GM19395 (cell line): ENCODE results near the gene TTYH1.
"Not testable (repeated sequence)": the region's sequence is repeated elsewhere in the genome, so short reads cannot be mapped to it uniquely, and the experiment has no call there.

Source experiments
- ATAC-seq: cut with Tn5 transposase; IDR thresholded peaks from one replicate; pipeline ENCODE4 v1.9.1; 2021; ENCODE audit warnings: mild to moderate bottlenecking, moderate library complexity; ENCODE audit not compliant: unreplicated experiment

Gene TTYH1

DNA sequence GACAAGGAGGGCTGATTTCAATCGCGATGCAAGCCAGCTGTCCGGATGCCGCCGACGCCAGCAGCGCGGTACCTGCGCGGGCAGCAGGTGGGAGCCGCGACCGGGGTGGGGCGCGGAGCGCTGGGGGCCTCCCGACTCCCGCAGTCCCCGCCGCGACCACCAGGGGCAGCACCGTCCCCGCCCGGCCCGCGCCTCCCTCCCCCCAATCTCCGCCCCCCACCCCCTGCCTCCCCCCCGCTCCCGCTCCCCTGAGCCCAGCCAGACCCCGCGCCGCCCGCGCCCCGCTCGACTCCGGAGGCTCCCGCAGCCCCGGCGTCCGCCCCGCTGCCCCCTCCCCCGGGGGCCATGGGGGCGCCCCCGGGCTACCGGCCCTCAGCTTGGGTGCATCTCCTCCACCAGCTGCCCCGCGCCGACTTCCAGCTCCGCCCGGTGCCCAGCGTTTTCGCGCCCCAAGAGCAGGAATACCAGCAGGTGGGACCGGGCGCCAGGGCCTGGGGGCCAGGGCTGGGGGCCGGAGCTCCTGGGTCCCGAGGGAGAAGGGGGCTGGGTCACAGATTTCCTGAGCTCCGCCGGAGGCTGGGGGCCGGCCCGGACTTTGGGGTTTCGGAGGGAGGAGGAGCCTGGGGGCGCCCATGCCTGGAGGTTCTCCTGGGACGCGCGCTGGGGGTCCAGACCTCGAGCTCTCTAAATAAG, at the start of gene TTYH1:
TTYH1 (plus strand) TSS at position 257 of the 693 bp plus-strand sequence; CDS start at position 346, 89 bp downstream.
- no peak for ATAC-seq

DNA sequence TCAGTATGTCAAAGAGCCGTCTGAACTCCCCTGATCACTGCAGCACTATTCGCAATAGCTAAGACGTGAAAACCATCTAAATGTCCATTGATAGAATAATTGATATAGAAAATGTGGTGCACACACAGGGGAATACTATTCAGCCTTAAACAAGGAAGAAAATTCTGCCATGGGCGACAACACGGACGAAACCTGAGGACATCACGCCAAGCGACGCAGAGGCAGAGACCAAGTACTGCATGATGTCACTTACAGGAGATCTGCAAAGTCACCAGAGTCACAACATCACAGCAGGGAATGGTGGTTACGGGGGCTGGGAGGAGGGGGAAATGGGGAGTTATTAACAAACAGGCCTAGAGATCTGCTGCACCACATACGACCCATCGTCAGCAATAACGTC, 49.5 kb upstream of the TTYH1 start:
- not testable (repeated sequence) for ATAC-seq

DNA sequence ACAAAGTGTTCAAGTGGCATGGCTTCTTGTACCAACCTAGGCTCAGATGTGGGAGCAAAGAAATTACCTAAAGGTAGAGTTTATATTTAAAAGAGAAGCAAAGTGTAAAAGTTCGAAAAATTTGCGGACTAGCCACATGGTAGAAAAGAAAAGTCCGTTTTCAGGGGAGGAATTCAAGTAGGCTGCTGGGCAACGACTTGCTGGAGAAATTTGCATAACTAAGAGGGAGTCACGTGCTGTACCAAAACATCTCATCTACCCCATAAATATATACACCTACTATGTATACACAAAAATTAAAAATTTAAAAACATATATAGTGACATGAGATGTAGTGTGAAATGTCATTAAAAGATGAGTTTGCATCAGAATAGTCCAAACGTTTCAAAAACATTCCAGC, 48.5 kb upstream of the TTYH1 start:
- no peak for ATAC-seq

DNA sequence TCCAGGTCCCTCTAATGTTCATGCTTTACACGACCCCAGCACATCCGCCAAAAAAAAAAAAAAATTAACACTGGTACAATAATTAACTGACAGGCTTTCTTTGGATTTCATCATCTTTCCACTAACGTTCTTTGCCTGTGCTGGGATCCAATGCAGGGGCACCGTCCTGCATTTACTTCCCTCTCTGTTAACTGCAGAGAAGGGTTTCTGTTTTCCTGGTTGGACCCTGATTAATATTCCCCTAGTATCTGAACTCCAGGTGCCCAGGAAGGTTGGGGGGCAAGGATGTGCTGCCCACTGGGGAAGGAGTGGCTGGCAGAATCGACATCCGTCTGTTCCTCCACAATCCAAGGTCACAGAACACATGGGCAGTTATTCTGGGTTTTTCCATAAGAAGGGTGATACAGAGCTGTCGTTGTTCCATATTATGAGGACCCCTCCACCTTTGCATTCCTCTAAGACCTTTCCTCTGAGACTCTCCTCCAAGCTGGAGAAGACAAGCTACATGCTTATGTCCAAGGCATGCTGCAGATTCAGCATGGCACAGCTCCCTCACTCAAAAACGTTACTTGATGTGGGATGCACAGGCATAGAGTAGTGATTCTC, 46.1 kb upstream of the TTYH1 start:
- no peak for ATAC-seq

DNA sequence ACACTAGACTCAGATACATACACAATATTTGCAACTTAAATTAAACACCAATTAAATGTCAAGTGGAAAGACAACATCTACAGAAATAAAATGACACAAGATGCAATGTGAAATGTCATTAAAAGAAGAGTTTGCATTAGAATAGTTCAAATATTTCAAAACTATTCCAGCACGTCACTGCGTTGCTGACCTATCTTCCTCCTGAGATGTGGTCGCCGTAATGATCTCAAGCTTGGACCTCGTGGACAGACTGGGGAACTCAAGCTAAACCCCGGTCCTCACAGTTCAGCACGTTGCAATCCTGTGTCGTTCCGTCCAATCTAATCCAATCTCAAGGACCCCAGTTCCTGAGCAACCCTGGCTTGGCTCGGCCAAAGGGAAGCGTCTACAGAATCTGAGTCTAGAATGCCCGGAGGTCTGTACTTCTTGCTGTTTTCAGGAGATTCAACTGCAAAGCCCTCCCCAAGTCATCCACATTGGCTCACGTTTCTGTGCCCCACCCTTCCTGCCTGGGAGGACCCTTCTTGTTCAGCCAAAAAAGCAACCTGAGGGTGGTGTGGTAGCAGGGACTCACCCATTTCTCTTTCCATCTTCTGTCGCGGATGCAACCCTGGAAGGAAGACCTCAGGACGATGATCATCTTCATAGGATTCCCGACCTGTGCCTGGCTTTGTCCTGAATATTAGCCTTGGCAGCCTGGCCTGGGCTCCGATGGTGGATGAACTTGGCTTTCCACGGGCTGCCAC, 45.4 kb upstream of the TTYH1 start:
- ATAC-seq = not testable (repeated sequence)

DNA sequence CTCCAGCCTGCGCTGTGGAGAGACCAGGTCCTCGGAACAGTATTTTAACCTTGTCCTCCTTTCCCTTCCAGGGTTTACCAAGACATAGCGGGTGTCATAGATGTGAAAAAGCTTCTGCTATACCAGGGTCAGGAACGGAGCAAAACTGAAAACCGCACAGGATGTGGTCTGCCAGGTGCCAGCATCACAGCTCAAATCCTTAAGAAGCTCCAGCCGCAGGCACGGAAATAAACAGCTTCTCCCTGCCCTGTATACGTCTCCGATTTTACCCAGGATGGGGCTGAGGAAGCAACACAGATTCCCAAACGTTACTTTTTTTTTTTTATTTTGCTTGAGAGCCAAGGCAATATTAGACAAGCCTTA, 44.8 kb upstream of the TTYH1 start:
- ATAC-seq = not testable (repeated sequence)

DNA sequence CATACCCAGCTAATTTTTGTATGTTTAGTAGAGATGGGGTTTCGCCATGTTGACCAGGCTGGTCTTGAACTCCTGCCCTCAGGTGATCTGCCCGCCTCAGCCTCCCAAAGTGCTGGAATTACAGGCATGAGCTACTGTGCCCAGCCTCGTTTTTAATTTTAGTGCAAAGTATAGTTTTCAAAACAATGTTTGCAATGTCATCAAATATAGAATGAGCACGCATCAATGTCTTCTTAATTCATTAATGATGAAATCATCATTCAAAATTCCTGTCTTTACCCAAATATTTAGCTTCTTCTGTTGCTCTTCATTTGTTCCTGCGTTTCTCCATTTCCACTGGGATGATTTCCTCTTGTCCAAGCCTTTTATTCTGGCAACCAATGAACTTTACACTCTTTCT, 43.8 kb upstream of the TTYH1 start:
- ATAC-seq = not testable (repeated sequence)

DNA sequence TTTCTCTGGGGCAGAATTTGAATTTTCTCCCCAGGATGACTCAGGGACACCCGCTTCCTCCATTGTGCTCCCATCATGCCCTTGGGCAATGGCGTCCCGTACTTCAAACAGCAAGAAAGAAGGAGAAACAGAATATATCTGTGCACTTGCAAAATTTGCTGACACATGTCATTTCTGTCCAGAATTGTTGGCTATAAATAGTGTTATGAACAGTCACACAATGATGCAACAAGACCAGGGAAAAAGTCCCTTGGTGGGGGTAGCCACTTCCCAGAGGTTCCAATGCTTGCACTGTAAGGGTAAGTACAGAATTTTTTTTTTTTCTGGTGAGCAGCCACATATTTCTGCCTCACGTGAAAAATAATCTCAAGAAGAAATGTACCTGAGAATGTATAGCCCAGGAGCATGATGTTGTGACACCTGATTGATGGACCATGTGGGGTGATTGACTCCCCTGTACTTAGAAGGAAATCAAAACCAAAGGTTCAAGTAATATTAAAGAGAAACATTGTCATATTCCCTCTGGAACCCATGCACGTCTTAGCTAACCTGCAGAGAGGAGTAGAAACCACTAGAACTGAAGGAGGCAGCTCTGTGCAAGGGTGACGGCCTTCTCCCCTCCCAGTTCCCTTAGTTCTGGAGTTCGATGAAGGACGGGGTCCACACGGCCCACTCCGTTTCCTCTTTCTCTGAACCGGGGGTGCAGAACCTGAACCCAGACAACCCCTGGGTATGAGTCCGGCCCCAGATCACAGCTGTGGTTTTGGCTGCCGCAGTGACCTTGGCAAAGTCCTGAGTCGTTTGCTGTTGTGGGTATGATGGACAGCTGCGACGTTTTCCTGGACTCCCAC, 41.3 kb upstream of the TTYH1 start:
- ATAC-seq = no peak

DNA sequence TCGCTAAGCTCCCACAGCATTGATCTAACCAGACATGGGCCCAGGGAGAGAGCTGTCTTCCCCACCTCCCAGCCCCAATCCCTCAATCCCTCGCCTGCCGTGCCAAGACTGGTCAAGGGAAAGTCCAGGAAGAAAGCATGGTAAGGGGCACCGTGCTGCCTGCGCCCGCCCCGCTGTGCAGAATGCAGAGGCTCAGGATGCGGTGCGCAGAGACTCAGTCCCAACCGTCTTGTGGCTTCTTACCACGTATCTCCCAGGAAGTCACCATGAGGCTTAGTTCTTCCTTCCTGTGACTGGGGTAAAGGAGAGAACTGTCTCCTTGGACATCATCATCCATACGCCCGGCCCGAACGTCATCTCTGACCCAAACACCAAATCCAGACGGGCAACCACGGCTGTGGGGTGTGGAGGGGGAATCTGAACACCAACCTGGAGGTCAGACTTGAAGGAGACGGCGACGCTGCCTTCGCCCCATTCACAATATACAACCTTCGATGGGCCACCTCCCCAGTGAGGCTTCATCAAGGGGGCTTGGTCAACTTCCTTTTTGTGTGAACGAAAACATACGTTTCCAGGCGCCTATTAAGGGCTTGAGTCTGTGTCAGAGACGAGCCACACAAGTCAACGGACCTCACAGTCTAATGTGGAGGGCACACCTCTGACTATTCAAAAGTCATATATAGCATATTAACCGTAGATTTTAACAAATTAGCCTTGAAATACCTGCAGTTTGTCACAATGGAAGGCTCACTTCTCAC, 39.9 kb upstream of the TTYH1 start:
- ATAC-seq = not testable (repeated sequence)

DNA sequence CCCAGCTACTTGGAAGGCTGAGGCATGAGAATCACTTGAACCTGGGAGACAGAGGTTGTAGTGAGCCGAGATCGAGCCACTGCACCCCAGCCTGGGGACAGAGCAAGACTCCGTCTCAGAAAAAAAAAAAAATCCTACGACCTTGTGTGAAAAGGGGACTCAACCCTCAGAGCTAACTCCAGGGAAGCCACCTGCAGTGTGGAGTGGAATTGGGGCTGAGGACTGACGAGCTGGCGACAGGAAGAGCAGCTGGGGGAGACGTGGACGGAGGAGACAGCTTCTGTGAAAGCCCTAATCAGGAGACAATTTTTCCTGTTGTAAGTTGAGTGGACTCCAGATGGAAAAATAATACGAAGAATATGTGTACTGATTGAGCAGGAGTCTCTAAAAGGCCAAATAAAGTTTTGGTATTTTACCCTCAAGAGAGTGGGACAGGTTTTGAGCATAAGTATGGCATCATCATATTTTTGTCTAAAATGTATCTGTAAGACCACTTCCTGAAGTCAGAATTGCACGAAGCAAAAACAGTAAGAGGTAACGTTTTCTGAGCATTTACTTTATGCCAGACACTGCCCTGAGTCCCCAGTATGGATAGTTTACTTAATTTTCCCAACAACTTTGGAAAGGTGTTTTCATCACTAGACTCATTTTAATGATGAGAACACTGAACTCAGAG, 38.5 kb upstream of the TTYH1 start:
- no peak for ATAC-seq

DNA sequence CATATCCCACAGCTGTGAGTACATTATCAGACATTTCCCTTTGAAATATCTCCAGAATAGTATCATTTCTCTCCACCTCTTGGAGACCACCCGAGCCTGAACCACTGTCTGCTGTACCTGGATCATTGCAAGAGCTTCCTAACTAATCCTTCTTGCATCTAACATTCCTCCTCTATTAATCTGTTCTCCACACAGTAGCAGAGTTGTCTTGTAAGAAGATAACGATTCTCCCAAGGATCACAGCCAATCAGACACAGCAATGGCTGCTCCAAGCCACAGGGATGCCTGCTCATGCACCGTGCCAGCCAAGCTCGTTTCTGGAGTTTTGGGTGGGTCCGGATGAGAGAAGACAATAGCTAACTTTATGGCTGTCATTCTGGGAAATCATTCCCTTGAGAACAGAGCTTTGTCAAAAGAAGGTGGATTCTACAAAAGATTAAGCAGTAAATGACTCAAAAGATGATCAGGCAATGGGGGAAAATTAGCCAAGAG, 36.0 kb upstream of the TTYH1 start:
- ATAC-seq = no peak

DNA sequence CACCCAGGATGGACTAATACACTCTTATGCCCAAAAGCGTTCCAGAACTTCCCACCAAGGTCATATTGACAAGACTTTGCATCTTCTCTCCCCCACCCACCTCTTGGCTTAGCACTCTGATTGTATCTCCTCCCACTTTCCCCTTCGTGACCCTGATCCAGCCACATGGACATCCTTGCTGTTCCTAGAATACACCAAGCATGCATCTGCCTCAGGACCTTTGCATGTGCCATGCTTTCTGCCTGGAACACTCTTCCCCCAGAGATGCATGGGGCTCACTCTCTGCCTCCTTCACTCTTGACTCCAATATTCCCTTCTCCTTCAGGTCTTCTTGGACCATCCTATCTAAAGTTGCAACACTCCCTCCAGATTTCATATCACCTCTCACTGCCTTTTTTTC, 34.4 kb upstream of the TTYH1 start:
- no peak for ATAC-seq

DNA sequence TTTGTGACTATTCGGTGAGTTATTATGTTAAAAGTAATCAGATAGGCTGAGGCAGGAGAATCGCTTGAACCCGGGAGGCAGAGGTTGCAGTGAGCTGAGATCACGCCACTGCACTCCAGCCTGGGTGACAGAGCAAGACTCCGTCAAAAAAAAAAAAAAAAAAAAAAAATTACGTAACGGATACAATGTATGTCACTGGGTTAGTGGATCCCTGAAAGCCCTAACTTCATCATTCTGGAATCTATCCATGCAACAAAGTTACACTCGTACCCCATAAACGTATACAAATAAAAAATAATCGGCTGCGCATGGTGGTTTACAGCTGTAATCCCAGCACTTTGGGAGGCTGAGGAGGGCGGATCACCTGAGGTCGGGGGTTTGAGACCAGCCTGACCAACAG, 33.2 kb upstream of the TTYH1 start:
- ATAC-seq = not testable (repeated sequence)

DNA sequence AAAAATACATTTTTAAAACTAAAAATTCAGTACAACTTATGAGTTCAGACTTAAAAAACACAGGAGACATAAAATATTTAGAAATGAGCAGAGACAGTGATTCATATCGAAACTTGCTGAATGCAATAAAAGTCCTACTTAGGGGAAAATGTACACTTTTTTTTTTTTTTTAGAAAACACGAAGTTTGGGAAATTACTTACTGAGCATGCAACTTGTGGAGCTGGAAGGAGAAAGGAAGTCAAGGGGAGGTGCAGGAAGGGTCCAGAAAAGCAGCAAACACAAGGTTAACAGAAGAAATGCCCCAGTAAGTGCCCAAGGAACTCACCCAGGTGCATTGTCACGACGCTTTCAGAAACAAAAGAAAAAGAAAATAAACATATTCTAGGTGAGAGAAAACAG, 31.9 kb upstream of the TTYH1 start:
- no peak for ATAC-seq

DNA sequence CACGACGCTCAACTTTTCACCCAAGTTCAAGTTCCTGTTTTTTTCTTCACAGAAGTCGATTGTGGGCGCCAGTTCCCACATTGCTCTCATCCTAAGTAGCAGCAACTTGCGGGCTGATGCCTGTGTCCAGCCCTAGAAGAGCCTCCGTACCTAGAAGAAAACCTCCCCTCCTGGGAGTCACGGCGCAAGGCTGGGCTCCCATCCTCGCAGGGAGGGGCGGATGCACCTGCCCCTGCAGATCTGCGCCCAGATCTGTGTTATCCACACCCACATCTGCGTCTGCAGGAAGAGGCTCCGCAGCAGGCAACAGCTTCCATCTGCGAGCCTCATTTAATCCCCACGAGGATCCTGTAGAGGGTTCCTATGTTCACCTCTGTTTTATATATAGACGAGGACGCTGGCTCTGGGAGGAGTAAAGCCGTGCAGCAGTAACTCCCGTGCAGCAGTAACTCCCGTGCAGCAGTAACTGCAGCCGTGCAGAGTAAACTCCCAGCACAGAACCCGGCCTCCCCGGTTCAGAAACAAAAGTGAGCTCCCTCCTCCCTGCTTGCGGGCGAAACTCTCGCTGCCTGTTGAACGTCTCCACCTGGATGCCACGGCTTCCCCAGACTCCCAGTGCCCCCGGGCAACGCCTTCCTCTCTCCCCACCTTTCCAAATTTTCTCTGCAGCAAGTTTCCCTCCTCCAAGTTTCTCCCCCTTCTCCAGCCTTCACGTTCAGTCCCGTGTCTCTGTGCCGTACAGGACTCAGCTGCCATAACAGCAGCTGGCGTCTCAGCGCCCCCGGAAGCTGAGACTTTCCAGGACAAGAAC, 27.1 kb upstream of the TTYH1 start:
- no peak for ATAC-seq

DNA sequence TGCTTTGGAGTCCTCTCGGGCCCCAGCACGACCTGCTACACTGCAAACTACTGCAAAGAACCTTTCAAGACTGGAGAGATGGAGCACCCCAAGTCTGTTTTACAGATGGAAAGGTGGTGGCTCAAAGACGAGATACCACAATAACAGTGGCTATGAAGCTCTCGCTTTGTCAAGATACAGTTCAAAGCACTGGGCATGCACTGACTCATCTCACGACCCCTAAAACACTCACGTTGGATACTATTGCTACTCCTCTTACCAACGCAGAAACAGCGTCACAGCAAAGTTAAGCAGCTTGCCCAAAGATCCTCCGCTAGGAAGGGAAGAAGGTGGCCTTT, 26.5 kb upstream of the TTYH1 start:
- ATAC-seq = no peak

DNA sequence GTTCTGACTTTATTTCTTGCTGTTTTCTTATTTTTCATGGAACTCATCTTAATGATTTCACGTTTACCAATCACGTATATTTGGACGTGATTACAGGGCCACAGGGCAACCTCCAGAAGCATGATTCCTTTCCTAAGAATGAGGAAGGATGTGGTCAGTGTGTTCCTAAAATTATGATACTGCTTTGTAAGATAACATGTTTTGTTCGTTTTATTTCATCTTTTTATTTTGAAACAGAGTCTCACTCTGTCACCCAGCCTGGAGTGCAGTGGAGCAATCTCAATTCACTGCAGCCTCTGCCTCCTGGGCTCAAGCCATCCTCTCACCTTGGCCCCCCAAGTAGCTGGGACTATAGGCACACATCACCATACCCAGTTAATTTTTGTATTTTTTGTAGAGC, 25.7 kb upstream of the TTYH1 start:
- ATAC-seq = no peak

DNA sequence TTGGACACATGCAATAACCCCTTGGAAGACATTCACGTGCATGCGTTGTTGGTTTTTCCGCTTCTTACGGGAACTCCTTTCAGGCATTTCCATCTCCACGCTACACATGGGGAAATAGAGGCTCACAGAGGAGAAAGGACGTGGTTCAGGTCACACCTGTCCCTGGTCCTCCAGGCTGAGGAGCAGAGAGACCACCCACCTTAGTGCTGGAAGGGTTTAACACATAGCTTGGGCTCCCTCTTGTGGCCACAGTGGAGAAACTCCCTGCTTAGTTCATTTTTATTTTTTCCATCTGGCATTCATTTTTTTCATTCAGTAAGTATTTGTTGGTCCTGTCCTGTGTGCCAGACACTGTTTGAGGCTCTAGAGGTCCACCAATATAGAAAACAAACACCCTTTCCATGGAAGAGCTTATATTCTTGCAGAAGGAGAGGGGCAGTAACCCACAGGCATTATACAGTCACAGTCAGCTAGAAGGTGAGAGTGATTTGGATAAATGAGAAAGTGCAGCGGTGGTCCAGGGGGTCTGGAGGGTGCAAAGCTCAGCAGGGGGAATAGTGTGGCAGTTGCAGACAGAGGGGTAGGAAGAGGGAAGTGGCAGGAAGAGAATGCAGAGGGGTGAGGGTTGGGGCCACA, 24.2 kb upstream of the TTYH1 start:
- no peak for ATAC-seq
